Measurements from ENCODE around the gene DOCK8. TPM values are rescaled to one million over a fixed set of nuclear protein-coding genes. Genes with fewer than 3 reads are reported as not detected.
A peak's percentile ranks its signal among the peaks of the same experiment; 100 is the strongest.

Gene DOCK8
- total RNA-seq, 1 donor from 2014 or later = 0.22 TPM

DNA sequence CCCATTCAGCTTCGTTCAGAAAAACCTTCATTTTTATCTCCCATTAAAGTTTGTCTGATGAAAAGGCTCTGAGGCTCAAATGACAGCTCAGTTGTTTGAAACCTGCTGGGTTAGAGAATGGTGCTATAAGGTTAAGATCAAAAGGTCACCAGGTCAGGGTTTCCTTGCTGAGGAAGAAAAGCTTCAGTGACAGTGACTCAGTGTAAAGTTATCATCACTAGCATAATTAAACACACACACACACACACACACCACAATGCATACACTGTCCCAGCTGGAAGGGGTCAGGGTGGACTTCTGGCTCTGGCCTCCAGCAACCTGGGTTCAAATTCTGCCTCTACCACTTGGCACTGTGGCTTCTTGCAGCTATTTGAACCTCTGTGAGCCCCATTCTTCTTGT lies 281.1 kb downstream of the DOCK8 start:
- no peak for DNase-seq

DNA sequence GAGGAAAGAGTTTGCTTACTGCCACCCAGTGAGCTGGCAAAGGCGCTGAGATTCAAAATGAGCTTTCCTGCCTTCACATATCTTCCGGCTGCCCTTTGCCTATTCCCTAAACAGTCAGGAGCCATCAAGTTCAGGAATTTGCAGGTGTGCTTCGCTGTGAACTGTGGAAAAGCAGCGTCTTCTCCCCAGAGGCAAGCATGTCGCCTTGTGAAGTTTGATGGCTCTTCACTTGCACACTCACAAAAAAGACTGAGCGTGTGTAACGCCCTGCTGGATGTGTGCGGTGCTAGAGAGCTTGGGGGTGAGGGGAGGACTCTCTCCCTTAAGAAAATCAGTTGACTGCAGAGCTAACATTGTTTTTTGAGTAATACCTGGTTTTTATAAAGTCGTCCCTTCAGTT lies 288.7 kb downstream of the DOCK8 start:
- no peak for DNase-seq
- H3K27ac Mint-ChIP-seq (ENCODE audit: unreplicated experiment) = no peak overlapping the region
- H3K4me3 Mint-ChIP-seq (ENCODE audit: unreplicated experiment) = peak overlapping the region; percentile 88
- H3K9me3 Mint-ChIP-seq (ENCODE audit: unreplicated experiment) = peaks cover 2% of the 10 kb centered on the region
- TF ChIP-seq, protein P1, sequence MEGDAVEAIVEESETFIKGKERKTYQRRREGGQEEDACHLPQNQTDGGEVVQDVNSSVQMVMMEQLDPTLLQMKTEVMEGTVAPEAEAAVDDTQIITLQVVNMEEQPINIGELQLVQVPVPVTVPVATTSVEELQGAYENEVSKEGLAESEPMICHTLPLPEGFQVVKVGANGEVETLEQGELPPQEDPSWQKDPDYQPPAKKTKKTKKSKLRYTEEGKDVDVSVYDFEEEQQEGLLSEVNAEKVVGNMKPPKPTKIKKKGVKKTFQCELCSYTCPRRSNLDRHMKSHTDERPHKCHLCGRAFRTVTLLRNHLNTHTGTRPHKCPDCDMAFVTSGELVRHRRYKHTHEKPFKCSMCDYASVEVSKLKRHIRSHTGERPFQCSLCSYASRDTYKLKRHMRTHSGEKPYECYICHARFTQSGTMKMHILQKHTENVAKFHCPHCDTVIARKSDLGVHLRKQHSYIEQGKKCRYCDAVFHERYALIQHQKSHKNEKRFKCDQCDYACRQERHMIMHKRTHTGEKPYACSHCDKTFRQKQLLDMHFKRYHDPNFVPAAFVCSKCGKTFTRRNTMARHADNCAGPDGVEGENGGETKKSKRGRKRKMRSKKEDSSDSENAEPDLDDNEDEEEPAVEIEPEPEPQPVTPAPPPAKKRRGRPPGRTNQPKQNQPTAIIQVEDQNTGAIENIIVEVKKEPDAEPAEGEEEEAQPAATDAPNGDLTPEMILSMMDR (IDR thresholded peaks at IDR 0.05; ENCODE audit: partially characterized antibody, unreplicated experiment) = no peak
- H3K4me1 Mint-ChIP-seq (ENCODE audit: low read depth, unreplicated experiment) = peaks cover 2% of the 10 kb centered on the region
- peaks cover 3% of the 10 kb centered on the region for H3K27me3 Mint-ChIP-seq (ENCODE audit: unreplicated experiment)
- no peaks in the 10 kb centered on the region for H3K36me3 Mint-ChIP-seq (ENCODE audit: unreplicated experiment)

More for the DNA sequence above, 281.1 kb downstream of the DOCK8 start:
- TF ChIP-seq, protein P1 (IDR thresholded peaks at IDR 0.05; ENCODE audit: partially characterized antibody, unreplicated experiment) = no peak
- Mint-ChIP-seq H3K27me3 (ENCODE audit: unreplicated experiment) (no peaks in the 10 kb centered on the region), H3K4me1 (ENCODE audit: low read depth, unreplicated experiment) (no peaks in the 10 kb centered on the region), H3K27ac (ENCODE audit: unreplicated experiment) (no peak overlapping the region), H3K9me3 (ENCODE audit: unreplicated experiment) (no peaks in the 10 kb centered on the region), H3K36me3 (ENCODE audit: unreplicated experiment) (no peaks in the 10 kb centered on the region), H3K4me3 (ENCODE audit: unreplicated experiment) (no peak overlapping the region)

DNA sequence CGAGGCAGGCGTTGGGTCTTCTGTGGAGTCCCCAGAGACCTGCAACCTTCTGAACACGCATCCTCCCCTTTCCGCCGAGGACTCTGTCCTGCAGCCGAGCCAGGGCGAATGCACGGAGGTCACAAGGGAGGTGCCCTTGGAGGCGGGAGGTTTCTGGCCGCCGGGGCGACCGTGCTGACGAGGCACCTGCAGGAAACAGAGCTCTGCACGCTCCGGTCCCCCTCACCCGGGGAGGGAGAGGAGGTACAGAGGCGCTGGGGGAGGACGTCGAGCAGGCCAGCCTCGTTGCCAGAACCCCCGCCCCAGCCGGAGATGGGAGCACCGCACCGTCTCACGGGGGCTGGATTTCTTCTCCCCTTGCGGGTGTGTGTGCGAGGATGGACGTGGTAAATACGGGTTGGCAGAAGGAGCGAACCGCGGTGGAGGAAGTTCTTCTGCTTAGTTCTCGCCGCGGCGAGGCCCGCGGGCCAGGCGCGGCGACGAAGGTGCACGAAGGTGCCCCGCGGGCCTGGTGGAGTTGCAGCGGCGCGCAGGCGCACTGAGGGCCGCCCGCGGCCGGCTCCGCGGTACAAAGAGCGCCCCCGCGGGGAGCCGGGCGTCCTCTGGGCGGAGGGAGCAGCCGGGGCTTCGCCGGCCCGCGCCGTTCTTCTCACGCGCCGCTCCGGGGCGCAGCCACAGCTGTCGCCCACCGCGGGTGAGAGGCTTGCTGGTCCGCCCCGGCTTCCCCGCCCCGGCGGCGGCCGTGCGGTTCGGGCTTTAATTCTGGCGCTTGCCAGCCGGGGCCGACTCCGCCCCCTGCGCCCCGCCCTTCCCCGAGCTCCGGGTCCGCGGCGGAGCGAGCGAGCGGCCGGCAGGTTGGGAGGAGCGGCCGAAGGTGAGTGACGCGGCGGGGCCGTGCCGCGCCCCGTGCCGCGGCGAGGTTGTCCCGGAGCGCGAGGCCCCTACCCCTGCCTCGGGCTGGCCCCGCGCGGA lies 289.5 kb downstream of the DOCK8 start, which contains the start of gene KANK1:
TSS of gene KANK1 (plus strand) at position 815 of the 972 bp plus-strand sequence.
- H3K27ac Mint-ChIP-seq (ENCODE audit: unreplicated experiment) = peak within 1 kb of the TSS; percentile 67
- peaks cover 2% of the 10 kb centered on the region for H3K9me3 Mint-ChIP-seq (ENCODE audit: unreplicated experiment)
- no peaks in the 10 kb centered on the region for H3K36me3 Mint-ChIP-seq (ENCODE audit: unreplicated experiment)
- DNase-seq = peak; percentile 81
- H3K27me3 Mint-ChIP-seq (ENCODE audit: unreplicated experiment) = peaks cover 3% of the 10 kb centered on the region
- H3K4me1 Mint-ChIP-seq (ENCODE audit: low read depth, unreplicated experiment) = peaks cover 2% of the 10 kb centered on the region
- TF ChIP-seq, protein P1 (IDR thresholded peaks at IDR 0.05; ENCODE audit: partially characterized antibody, unreplicated experiment) = peak; percentile 12
- H3K4me3 Mint-ChIP-seq (ENCODE audit: unreplicated experiment) = peak within 1 kb of the TSS; percentile 88

DNA sequence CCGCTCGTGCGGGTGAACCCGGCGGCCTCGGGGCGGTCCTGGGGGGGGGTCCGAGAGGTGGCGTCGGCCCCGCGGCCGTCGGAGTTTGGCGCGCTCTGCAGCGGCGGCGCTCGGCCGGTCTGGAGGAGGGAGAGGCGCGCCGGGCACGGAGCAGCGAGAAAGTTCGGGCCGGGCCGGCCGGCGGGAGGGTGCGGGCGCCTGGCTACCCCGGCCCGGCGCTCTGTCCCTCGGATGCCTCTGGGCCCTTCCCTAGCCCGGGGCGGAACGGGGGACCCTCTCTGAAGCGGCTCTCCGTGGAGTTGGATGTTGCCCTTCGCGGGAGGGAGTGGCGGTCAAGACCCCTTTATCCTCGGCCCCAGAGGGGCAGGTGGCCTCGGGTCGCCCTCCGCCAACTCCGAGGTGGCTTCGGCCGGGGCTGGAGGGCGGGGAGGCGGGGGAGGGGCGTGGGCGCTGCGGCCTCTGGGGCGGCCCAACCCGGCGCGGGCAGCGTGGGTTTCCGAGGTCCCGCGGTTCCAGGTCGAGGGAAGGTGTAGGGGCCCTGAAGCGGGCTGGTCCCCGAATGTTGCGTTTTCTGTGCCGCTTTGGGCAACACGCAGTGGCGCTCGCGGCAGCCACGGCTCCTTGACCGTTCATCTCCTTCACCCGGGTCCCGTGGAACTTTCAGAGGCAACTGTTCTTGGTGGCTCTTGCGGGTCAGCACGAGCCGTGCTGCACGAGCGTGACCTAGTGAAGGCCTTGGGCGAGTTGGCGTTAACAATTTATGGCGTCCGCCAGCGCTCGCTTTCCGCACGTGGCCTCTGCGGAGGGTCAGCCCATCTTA lies 290.5 kb downstream of the DOCK8 start:
- peak; percentile 43 for DNase-seq
- peaks cover 2% of the 10 kb centered on the region for H3K4me1 Mint-ChIP-seq (ENCODE audit: low read depth, unreplicated experiment)

More for the DNA sequence above, 290.5 kb downstream of the DOCK8 start:
- Mint-ChIP-seq H3K4me3 (ENCODE audit: unreplicated experiment) (peak overlapping the region; percentile 84), H3K9me3 (ENCODE audit: unreplicated experiment) (peaks cover 2% of the 10 kb centered on the region), H3K27me3 (ENCODE audit: unreplicated experiment) (peaks cover 3% of the 10 kb centered on the region), H3K27ac (ENCODE audit: unreplicated experiment) (no peak overlapping the region), H3K36me3 (ENCODE audit: unreplicated experiment) (no peaks in the 10 kb centered on the region)
- TF ChIP-seq, protein P1 (IDR thresholded peaks at IDR 0.05; ENCODE audit: partially characterized antibody, unreplicated experiment) = no peak

Measured in glutamatergic neuron (in vitro differentiated cells).